H1 (cell line): ENCODE results near the gene CDC7. TPM values are rescaled to one million over a fixed set of nuclear protein-coding genes. Genes with fewer than 3 reads are reported as not detected.

Experiments used
- CTCF ChIA-PET: fragments of 300-600 bp; sonication (Branson Sonifier 250); formaldehyde crosslinking; loops from one replicate; lab custom pipeline; 2021; ENCODE audit not compliant: partially characterized antibody; lab: Charles Lee
- POLR2A ChIA-PET: fragments of 300-600 bp; sonication (Branson Sonifier 250); formaldehyde crosslinking; loops from one replicate; lab custom pipeline; 2021; ENCODE audit warnings: inconsistent platforms; ENCODE audit not compliant: partially characterized antibody; lab: Charles Lee
- DNase-seq, 2 experiments: peaks; one replicate each; pipeline versions ENCODE4 v3.0.0 to v3.0.0-alpha.2; 2010 to 2022; ENCODE audit warnings: low spot score in 2 of 2, low read depth in 1 of 2, mixed read lengths in 1 of 2
- FAIRE-seq: peaks from 2 replicates; lab custom pipeline; 2011; peaks lifted over from hg19 to GRCh38; lab: Jason Lieb, UNC
- H2AFZ ChIP-seq: 2 replicates; pipeline ENCODE4 v1.8.1; 2012; ENCODE audit warnings: low read length, inconsistent platforms
- H2AK5ac ChIP-seq: 2 replicates; pipeline ENCODE4 v1.6.1; 2013; ENCODE audit warnings: low read depth, low read length
- H2BK120ac ChIP-seq: replicated peaks from 2 replicates; pipeline ENCODE3; 2013; ENCODE audit warnings: low read depth, low read length, inconsistent platforms
- H2BK12ac ChIP-seq: 2 replicates; pipeline ENCODE4 v1.6.1; 2013; ENCODE audit warnings: low read depth, low read length
- H2BK15ac ChIP-seq: 2 replicates; pipeline ENCODE4 v1.6.1; 2013; ENCODE audit warnings: low read length
- H2BK20ac ChIP-seq: 2 replicates; pipeline ENCODE4 v1.6.1; 2013; ENCODE audit warnings: low read length
- H2BK5ac ChIP-seq: 2 replicates; pipeline ENCODE4 v1.6.1; 2013; ENCODE audit warnings: low read depth, low read length
- H3K14ac ChIP-seq: 2 replicates; pipeline ENCODE4 v1.6.1; 2013; ENCODE audit warnings: inconsistent platforms; ENCODE audit not compliant: insufficient read length
- H3K18ac ChIP-seq: 2 replicates; pipeline ENCODE4 v1.6.1; 2013; ENCODE audit warnings: low read length; ENCODE audit errors: extremely low read depth
- H3K23ac ChIP-seq: 2 replicates; pipeline ENCODE4 v1.6.1; 2013; ENCODE audit warnings: inconsistent platforms; ENCODE audit not compliant: insufficient read length
- H3K23me2 ChIP-seq: 2 replicates; pipeline ENCODE4 v1.6.1; 2013; ENCODE audit warnings: low read depth, low read length
- H3K27ac ChIP-seq: 2 replicates; pipeline ENCODE4 v1.6.1; 2011; ENCODE audit warnings: low read depth, low read length, inconsistent platforms
- H3K27me3 ChIP-seq, 4 experiments: replicated peaks in 1 of 4; 1 replicate in 1 of 4; 2 replicates in 3 of 4; pipeline versions ENCODE4 v1.6.1 to v1.8.1; 2011 to 2013; ENCODE audit warnings: low read length in 3 of 4, mild to moderate bottlenecking in 3 of 4, inconsistent platforms in 2 of 4, mixed read lengths in 2 of 4, moderate library complexity in 1 of 4; ENCODE audit not compliant: control insufficient read depth in 3 of 4, insufficient read depth in 3 of 4; ENCODE audit errors: extremely low read depth in 1 of 4
- H3K36me3 ChIP-seq, 4 experiments: 2 replicates each; pipeline versions ENCODE4 v1.6.1 to v1.8.1; 2011 to 2013; ENCODE audit warnings: mild to moderate bottlenecking in 4 of 4, low read length in 3 of 4, moderate library complexity in 2 of 4, control low read depth in 1 of 4, inconsistent platforms in 1 of 4; ENCODE audit not compliant: insufficient read depth in 4 of 4, control insufficient read depth in 2 of 4
- H3K4ac ChIP-seq: replicated peaks from 2 replicates; pipeline ENCODE3; 2013; ENCODE audit warnings: low read length, low read depth, mixed read lengths, inconsistent platforms; ENCODE audit not compliant: insufficient read length
- H3K4me1 ChIP-seq, 4 experiments: replicated peaks in 1 of 4; 1 replicate in 1 of 4; 2 replicates in 3 of 4; pipeline versions ENCODE4 v1.6.1 to v1.8.1; 2011 to 2013; ENCODE audit warnings: low read length in 3 of 4, inconsistent platforms in 2 of 4, mixed read lengths in 1 of 4; ENCODE audit not compliant: insufficient read depth in 4 of 4, control insufficient read depth in 3 of 4
- H3K4me2 ChIP-seq, 2 experiments: 2 replicates each; pipeline versions ENCODE4 v1.6.1 to v1.8.1; 2011 to 2013; ENCODE audit warnings: low read depth in 2 of 2, low read length in 2 of 2, control low read depth in 1 of 2, inconsistent platforms in 1 of 2, mild to moderate bottlenecking in 1 of 2; ENCODE audit not compliant: insufficient read depth in 1 of 2
- H3K4me3 ChIP-seq, 4 experiments: fragments of 200-600, 300-600 bp in 1 of 4; sonication (generic), shearing (Covaris generic), sonication (Bioruptor Twin) in 1 of 4; 2 replicates each; pipeline versions ENCODE4 v1.5.1 to v1.8.1; 2011 to 2016; ENCODE audit warnings: low read length in 4 of 4, low read depth in 3 of 4, control low read depth in 2 of 4, inconsistent platforms in 2 of 4, mild to moderate bottlenecking in 2 of 4, mixed read lengths in 1 of 4, moderate library complexity in 1 of 4; ENCODE audit not compliant: insufficient read depth in 2 of 4; ENCODE audit errors: extremely low read depth in 1 of 4
- H3K56ac ChIP-seq: replicated peaks from 2 replicates; pipeline ENCODE3; 2013; ENCODE audit warnings: low read depth, mild to moderate bottlenecking, mixed read lengths, low read length, inconsistent platforms; ENCODE audit not compliant: insufficient read length
- H3K79me1 ChIP-seq: 2 replicates; pipeline ENCODE4 v1.6.1; 2013; ENCODE audit warnings: low read depth, low read length, control low read depth
- H3K79me2 ChIP-seq, 2 experiments: 2 replicates each; pipeline versions ENCODE4 v1.6.1 to v1.8.1; 2012 to 2013; ENCODE audit warnings: low read length in 2 of 2, mild to moderate bottlenecking in 2 of 2, inconsistent platforms in 1 of 2; ENCODE audit not compliant: insufficient read depth in 2 of 2, control insufficient read depth in 1 of 2
- H3K9ac ChIP-seq, 4 experiments: replicated peaks in 1 of 4; 1 replicate in 1 of 4; 2 replicates in 3 of 4; pipeline versions ENCODE4 v1.6.1 to v1.8.1; 2011 to 2013; ENCODE audit warnings: low read depth in 3 of 4, low read length in 3 of 4, control low read depth in 2 of 4, mild to moderate bottlenecking in 2 of 4, moderate library complexity in 2 of 4, inconsistent platforms in 1 of 4; ENCODE audit errors: extremely low read depth in 1 of 4
- H3K9me3 ChIP-seq, 2 experiments: 2 replicates each; pipeline versions ENCODE4 v1.6.1 to v1.8.1; 2012 to 2013; ENCODE audit warnings: mild to moderate bottlenecking in 2 of 2, moderate library complexity in 2 of 2, control low read depth in 1 of 2, inconsistent platforms in 1 of 2, low read depth in 1 of 2, low read length in 1 of 2, mixed read lengths in 1 of 2; ENCODE audit not compliant: insufficient read depth in 2 of 2
- H4K20me1 ChIP-seq, 2 experiments: replicated peaks in 1 of 2; 2 replicates each; pipeline versions ENCODE3 to v1.8.1; 2011 to 2013; ENCODE audit warnings: inconsistent platforms in 2 of 2, low read length in 2 of 2, mild to moderate bottlenecking in 1 of 2; ENCODE audit not compliant: insufficient read depth in 2 of 2, control insufficient read depth in 1 of 2
- H4K5ac ChIP-seq: 2 replicates; pipeline ENCODE4 v1.6.1; 2013; ENCODE audit warnings: low read length, low read depth, mixed read lengths, inconsistent platforms; ENCODE audit not compliant: insufficient read length
- H4K8ac ChIP-seq: 2 replicates; pipeline ENCODE4 v1.8.0; 2013; ENCODE audit warnings: mild to moderate bottlenecking, moderate library complexity, low read length, inconsistent platforms; ENCODE audit not compliant: insufficient read depth; ENCODE audit errors: extremely low read depth
- H4K91ac ChIP-seq: replicated peaks from 2 replicates; pipeline ENCODE3; 2013; ENCODE audit warnings: low read length, mixed read lengths, inconsistent platforms; ENCODE audit not compliant: insufficient read length
- PHF8 ChIP-seq: fragments of 200-600 bp; sonication (generic); conservative IDR thresholded peaks from 2 replicates; pipeline ENCODE4 v1.7.1; 2012; ENCODE audit warnings: low read depth, mild to moderate bottlenecking, inconsistent platforms, low read length, moderate library complexity
- TCF12 ChIP-seq: IDR thresholded peaks from 2 replicates; pipeline ENCODE4 v1.6.1; 2011; ENCODE audit warnings: low read depth, mild to moderate bottlenecking, low read length
- WGBS, 2 experiments: shearing (Covaris generic) in 1 of 2; methylation state at CpG; one replicate each; pipeline versions ENCODE4 v1.1.6 to v1.1.7; 2013 to 2015; ENCODE audit warnings: low lambda C conversion rate in 2 of 2, mixed read lengths in 2 of 2, inconsistent platforms in 1 of 2, low coverage in 1 of 2, missing lambda C conversion rate in 1 of 2; ENCODE audit not compliant: insufficient replicate concordance in 2 of 2, insufficient coverage in 1 of 2, insufficient read length in 1 of 2; ENCODE audit errors: extremely low coverage in 1 of 2, missing lambda C conversion rate in 1 of 2; 5-methylcytosine and 5-hydroxymethylcytosine counted together
- polyA plus RNA-seq, 7 experiments: library from polyadenylated mRNA; depleted of rRNA in 3 of 7; stranded (reverse) in 5 of 7; unstranded in 2 of 7; fragments of >200 nt in 5 of 7; fragments of 200-250 nt in 2 of 7; gene quantifications; 1 replicate in 5 of 7; 2 replicates in 1 of 7; 4 replicates in 1 of 7; pipeline versions ENCODE4 v1.2.1 to v1.2.3, GENCODE V29; 2011 to 2013; ENCODE audit warnings: missing spikeins in 2 of 7, mixed read lengths in 2 of 7
- total RNA-seq: library from RNA; stranded (reverse); fragmentation: NEBNext Ultra II Directional; extraction: Animal tissue kit (Norgen Biotek cat#: 25700); gene quantifications from 2 replicates; pipeline ENCODE4 v1.2.1, GENCODE V29; 2021

CDC7 gene
- total and polyA plus RNA-seq, 2 of the 8 experiments (the other 6 are each of a cell fraction or from before 2014, with no cell fraction given), result 12.2 to 34.4 TPM

DNA sequence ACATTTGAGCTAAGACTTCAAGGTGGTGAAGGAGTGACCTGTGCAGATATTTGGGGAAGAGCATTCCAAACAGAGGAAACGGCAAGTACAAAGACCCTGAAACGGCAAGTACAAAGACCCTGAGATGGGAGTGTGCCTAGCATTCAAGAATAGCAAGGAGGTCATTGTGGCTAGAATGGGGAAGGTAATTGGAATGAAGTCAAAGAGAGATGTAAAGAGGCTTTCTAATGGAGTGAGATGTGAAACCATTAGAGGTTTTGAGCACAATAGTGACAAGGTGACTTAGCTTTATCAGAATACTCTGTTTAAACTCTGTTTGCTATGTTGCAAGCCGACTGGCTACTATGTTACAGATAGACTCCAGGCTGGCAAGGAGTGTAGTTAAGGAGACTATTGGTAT lies 4.4 kb downstream of the CDC7 start:
- no peak overlapping the region for H2AK5ac ChIP-seq
- no peak overlapping the region for H3K4ac ChIP-seq
- H3K18ac ChIP-seq, result no peak overlapping the region
- no peak overlapping the region for H3K9ac ChIP-seq
- 91% methylated on average over 3 of the region's 3 CpGs; no CpG with 5 or more reads in 1 of the 2 experiments for WGBS, 2 experiments
- H2BK15ac ChIP-seq, result no peak overlapping the region
- peaks cover 2 to 29% (median 15%) of the 10 kb centered on the region in 4 experiments; a peak in 7 of 8 replicates for H3K36me3 ChIP-seq
- ChIA-PET CTCF (interaction anchor here (0.6 to 1.2 kb wide), 3 partner anchors 70 to 223 kb away, joined by 3 read pairs; no protein-coding TSS in a partner anchor), POLR2A (no interaction called here)
- no peaks in the 10 kb centered on the region for H3K79me1 ChIP-seq
- no peak overlapping the region for H3K56ac ChIP-seq
- H2BK12ac ChIP-seq, result no peak overlapping the region
- H3K4me3 ChIP-seq, result no peak overlapping the region
- peaks cover 0 to 69% of the 10 kb centered on the region in 2 experiments; a peak in 3 of 4 replicates for H3K79me2 ChIP-seq
- no peak overlapping the region; a peak in 1 of 4 replicates for H3K4me2 ChIP-seq
- no peak overlapping the region for H4K5ac ChIP-seq
- H3K14ac ChIP-seq, result no peak overlapping the region
- H3K9me3 ChIP-seq, result no peaks in the 10 kb centered on the region
- no peak overlapping the region for H2BK20ac ChIP-seq
- H3K27me3 ChIP-seq, result no peaks in the 10 kb centered on the region
- H3K23ac ChIP-seq, result no peak overlapping the region
- TF ChIP-seq PHF8, result no peak
- TF ChIP-seq TCF12, result no peak
- no peak overlapping the region for H4K91ac ChIP-seq
- no peak overlapping the region for H3K27ac ChIP-seq
- no peak overlapping the region for H2AFZ ChIP-seq
- DNase-seq, result no peak
- H2BK5ac ChIP-seq, result no peak overlapping the region
- no peaks in the 10 kb centered on the region; the same call in none of the 2 replicates for H3K23me2 ChIP-seq
- peaks cover under 1 to 9% (median 5%) of the 10 kb centered on the region in 4 experiments; a peak in 5 of 7 replicates for H3K4me1 ChIP-seq
- FAIRE-seq, result no peak
- H4K8ac ChIP-seq, result no peak overlapping the region
- no peaks in the 10 kb centered on the region for H4K20me1 ChIP-seq
- H2BK120ac ChIP-seq, result no peak overlapping the region
